IMR-90 (cell line): ENCODE measurements around the gene FCRL6. TPM values are rescaled to one million over a fixed set of nuclear protein-coding genes. Genes with fewer than 3 reads are reported as not detected.

Source experiments
- ATAC-seq: fragments of 200-7000 bp; cut with Tn5 transposase; 2 replicates; pipeline ENCODE4 v1.9.1; 2020; ENCODE audit warnings: low read depth, mild to moderate bottlenecking, moderate library complexity
- BruUV-seq: library from RNA; stranded (reverse); fragments of 400-500 nt; replicated peaks from 2 replicates; lab custom pipeline; 2021; lab: Mats Ljungman, UMichigan
- CTCF ChIA-PET: fragments of 300-600 bp; formaldehyde crosslinking; extraction: SDS; loops from one replicate; lab custom pipeline; 2021; ENCODE audit warnings: antibody characterized with exemption; lab: Yijun Ruan, JAX
- POLR2A ChIA-PET: fragments of 300-600 bp; sonication (Branson Sonifier 250); formaldehyde crosslinking; loops from one replicate; lab custom pipeline; 2022; ENCODE audit warnings: antibody characterized with exemption; ENCODE audit not compliant: unreplicated experiment; lab: Charles Lee
- DNase-seq: peaks from one replicate; pipeline ENCODE4 v3.0.0; 2013
- H2AFZ ChIP-seq: replicated peaks from 2 replicates; pipeline ENCODE3; 2013; ENCODE audit warnings: low read length, mild to moderate bottlenecking; ENCODE audit not compliant: poor library complexity
- H2AK5ac ChIP-seq: 2 replicates; pipeline ENCODE4 v1.6.1; 2013; ENCODE audit warnings: low read depth, low read length, inconsistent platforms
- H2AK9ac ChIP-seq: replicated peaks from 2 replicates; pipeline ENCODE3; 2013; ENCODE audit warnings: mild to moderate bottlenecking, low read depth, low read length, moderate library complexity; ENCODE audit not compliant: poor library complexity
- H2BK120ac ChIP-seq: 2 replicates; pipeline ENCODE4 v1.6.1; 2013; ENCODE audit warnings: low read depth, low read length, inconsistent platforms
- H2BK15ac ChIP-seq: 3 replicates; pipeline ENCODE4 v1.6.1; 2013; ENCODE audit warnings: low read depth, low read length, inconsistent platforms
- H2BK20ac ChIP-seq: 2 replicates; pipeline ENCODE4 v1.6.1; 2013; ENCODE audit warnings: low read depth, mild to moderate bottlenecking, inconsistent platforms, low read length, moderate library complexity
- H2BK5ac ChIP-seq: 2 replicates; pipeline ENCODE4 v1.6.1; 2013; ENCODE audit warnings: mild to moderate bottlenecking, low read depth, low read length, inconsistent platforms; ENCODE audit not compliant: poor library complexity, severe bottlenecking
- H3K14ac ChIP-seq: replicated peaks from 2 replicates; pipeline ENCODE4 v1.6.1; 2013; ENCODE audit warnings: low read depth, low read length, inconsistent platforms
- H3K18ac ChIP-seq: 2 replicates; pipeline ENCODE4 v1.6.1; 2013; ENCODE audit warnings: low read depth, low read length, control low read depth
- H3K23ac ChIP-seq: 2 replicates; pipeline ENCODE4 v1.6.1; 2013; ENCODE audit warnings: low read depth, low read length, inconsistent platforms
- H3K27ac ChIP-seq: 2 replicates; pipeline ENCODE4 v1.5.1; 2013; ENCODE audit warnings: mild to moderate bottlenecking, control low read depth, low read length; ENCODE audit not compliant: insufficient read depth
- H3K27me3 ChIP-seq: 2 replicates; pipeline ENCODE4 v1.6.1; 2013; ENCODE audit warnings: low read length; ENCODE audit not compliant: control insufficient read depth, insufficient read depth
- H3K36me3 ChIP-seq: 2 replicates; pipeline ENCODE4 v1.6.1; 2013; ENCODE audit warnings: low read length, mixed read lengths; ENCODE audit not compliant: control insufficient read depth, insufficient read depth
- H3K4ac ChIP-seq: 2 replicates; pipeline ENCODE4 v1.6.1; 2013; ENCODE audit warnings: low read depth, low read length, inconsistent platforms
- H3K4me1 ChIP-seq: 2 replicates; pipeline ENCODE4 v1.6.1; 2013; ENCODE audit warnings: low read length, mixed read lengths; ENCODE audit not compliant: control insufficient read depth, insufficient read depth
- H3K4me2 ChIP-seq: 2 replicates; pipeline ENCODE4 v1.6.1; 2013; ENCODE audit warnings: low read depth, mild to moderate bottlenecking, control low read depth, low read length, moderate library complexity
- H3K4me3 ChIP-seq: 2 replicates; pipeline ENCODE4 v1.5.1; 2013; ENCODE audit warnings: low read depth, mild to moderate bottlenecking, control low read depth, low read length, moderate library complexity; ENCODE audit not compliant: insufficient read depth
- H3K56ac ChIP-seq: 2 replicates; pipeline ENCODE4 v1.6.1; 2013; ENCODE audit warnings: low read length, inconsistent platforms; ENCODE audit not compliant: insufficient read depth; ENCODE audit errors: extremely low read depth
- H3K79me1 ChIP-seq, 2 experiments: 2 replicates each; pipeline ENCODE4 v1.6.1; 2013; ENCODE audit warnings: low read length in 2 of 2, inconsistent platforms in 1 of 2, low read depth in 1 of 2
- H3K9ac ChIP-seq: 2 replicates; pipeline ENCODE4 v1.6.1; 2013; ENCODE audit warnings: low read depth, low read length, control low read depth
- H3K9me1 ChIP-seq: 2 replicates; pipeline ENCODE4 v1.6.1; 2013; ENCODE audit warnings: low read length, inconsistent platforms; ENCODE audit not compliant: insufficient read depth
- H3K9me3 ChIP-seq: 2 replicates; pipeline ENCODE4 v1.6.1; 2013; ENCODE audit warnings: low read length; ENCODE audit not compliant: control insufficient read depth, insufficient read depth
- H4K20me1 ChIP-seq: 2 replicates; pipeline ENCODE4 v1.6.1; 2013; ENCODE audit warnings: low read length, inconsistent platforms; ENCODE audit not compliant: insufficient read depth
- H4K5ac ChIP-seq: 2 replicates; pipeline ENCODE4 v1.6.1; 2013; ENCODE audit warnings: mild to moderate bottlenecking, low read depth, low read length, control low read depth
- H4K8ac ChIP-seq, 2 experiments: 2 replicates each; pipeline ENCODE4 v1.6.1; 2013; ENCODE audit warnings: low read depth in 2 of 2, low read length in 2 of 2, control low read depth in 1 of 2, inconsistent platforms in 1 of 2
- H4K91ac ChIP-seq: 2 replicates; pipeline ENCODE4 v1.6.1; 2013; ENCODE audit warnings: low read depth, low read length, inconsistent platforms; ENCODE audit not compliant: insufficient read depth
- BHLHE40 ChIP-seq: fragments of 150-350 bp; IDR thresholded peaks from 2 replicates; pipeline ENCODE4 v1.6.1; 2016; ENCODE audit warnings: mild to moderate bottlenecking, low read depth, low read length
- CEBPB ChIP-seq: IDR thresholded peaks from 2 replicates; pipeline ENCODE4 v1.6.1; 2012; ENCODE audit warnings: low read depth, low read length, improper control_type of control experiment
- CHD1 ChIP-seq: IDR thresholded peaks from 2 replicates; pipeline ENCODE4 v1.6.1; 2012; ENCODE audit warnings: low read depth, low read length, improper control_type of control experiment
- FOS ChIP-seq: fragments of 150-350 bp; IDR thresholded peaks from 2 replicates; pipeline ENCODE4 v1.6.1; 2016; ENCODE audit warnings: low read depth, low read length
- MAFK ChIP-seq: IDR thresholded peaks from 2 replicates; pipeline ENCODE4 v1.6.1; 2012; ENCODE audit warnings: low read depth, low read length, improper control_type of control experiment
- MAZ ChIP-seq: IDR thresholded peaks from 2 replicates; pipeline ENCODE4 v1.6.1; 2012; ENCODE audit warnings: low read depth, mild to moderate bottlenecking, low read length, improper control_type of control experiment, moderate library complexity, borderline replicate concordance
- MXI1 ChIP-seq: IDR thresholded peaks from 2 replicates; pipeline ENCODE4 v1.6.1; 2012; ENCODE audit warnings: low read depth, mild to moderate bottlenecking, low read length, moderate library complexity, borderline replicate concordance
- NFE2L2 ChIP-seq: fragments of 150-350 bp; IDR thresholded peaks from 2 replicates; pipeline ENCODE4 v1.6.1; 2016; ENCODE audit warnings: low read depth, mild to moderate bottlenecking, low read length
- POLR2A ChIP-seq: IDR thresholded peaks from 2 replicates; pipeline ENCODE4 v1.6.1; 2012; ENCODE audit warnings: mild to moderate bottlenecking, low read depth, low read length
- RAD21 ChIP-seq: IDR thresholded peaks from 2 replicates; pipeline ENCODE4 v1.6.1; 2012; ENCODE audit warnings: low read length, improper control_type of control experiment
- RCOR1 ChIP-seq: IDR thresholded peaks from 2 replicates; pipeline ENCODE4 v1.6.1; 2012; ENCODE audit warnings: mild to moderate bottlenecking, low read length, improper control_type of control experiment; ENCODE audit not compliant: insufficient replicate concordance
- RFX5 ChIP-seq: IDR thresholded peaks from 2 replicates; pipeline ENCODE4 v1.8.0; 2012; ENCODE audit warnings: low read depth, mild to moderate bottlenecking, low read length, moderate library complexity
- SMC3 ChIP-seq: fragments of 150-350 bp; IDR thresholded peaks from 2 replicates; pipeline ENCODE4 v1.6.1; 2016; ENCODE audit warnings: low read depth, mild to moderate bottlenecking, antibody characterized with exemption, low read length, moderate library complexity
- WGBS, 2 experiments: methylation state at CpG; one replicate each; pipeline versions ENCODE4 v1.1.5 to v1.1.7; 2013; ENCODE audit warnings: missing lambda C conversion rate in 2 of 2; ENCODE audit not compliant: insufficient read length in 1 of 2; ENCODE audit errors: extremely low coverage in 2 of 2; 5-methylcytosine and 5-hydroxymethylcytosine counted together
- dilution Hi-C: fragments of 300-500 bp; cut with HindIII; formaldehyde crosslinking; loops from one replicate; pipeline ENCODE4 v1.14.3; 2018; ENCODE audit warnings: low sequenced_read_pairs; ENCODE audit not compliant: unreplicated experiment
- in situ Hi-C: fragments of 300-500 bp; cut with MboI; formaldehyde crosslinking; loops from 3 replicates; pipeline ENCODE4 v1.14.3; 2019; ENCODE audit warnings: low sequenced_read_pairs, inconsistent platforms, mixed read lengths
- intact Hi-C: fragments of 100-400 bp; cut with micrococcal nuclease; formaldehyde crosslinking; loops from 2 replicates; pipeline ENCODE4 v1.10.0; 2022
- polyA plus RNA-seq, 3 experiments: library from polyadenylated mRNA; depleted of rRNA; stranded (reverse); fragments of >200 nt; gene quantifications; 2 replicates each; pipeline ENCODE4 v1.2.3, GENCODE V29; 2012; ENCODE audit warnings: low replicate concordance in 1 of 3
- total RNA-seq: library from RNA; depleted of rRNA; stranded (reverse); fragments of >200 nt; gene quantifications from 2 replicates; pipeline ENCODE4 v1.2.3, GENCODE V29; 2012
- TF ChIP-seq, protein P1 (sequence below): fragments of 150-350 bp; IDR thresholded peaks from 2 replicates; pipeline ENCODE4 v1.6.1; 2016; ENCODE audit warnings: low read depth, mild to moderate bottlenecking, low read length, moderate library complexity, borderline replicate concordance
- TF ChIP-seq, protein P2 (sequence below): conservative IDR thresholded peaks from 2 replicates; pipeline ENCODE4 v1.5.1; 2012; ENCODE audit warnings: mild to moderate bottlenecking, low read depth, low read length, improper control_type of control experiment
- TF ChIP-seq, protein P3 (sequence below): fragments of 150-350 bp; IDR thresholded peaks from 2 replicates; pipeline ENCODE4 v1.6.1; 2017; ENCODE audit warnings: mild to moderate bottlenecking, antibody characterized with exemption, low read length, low read depth

FCRL6 gene
- total and polyA plus RNA-seq, 2 of the 4 experiments (the other 2 are of a cell fraction): not detected

DNA sequence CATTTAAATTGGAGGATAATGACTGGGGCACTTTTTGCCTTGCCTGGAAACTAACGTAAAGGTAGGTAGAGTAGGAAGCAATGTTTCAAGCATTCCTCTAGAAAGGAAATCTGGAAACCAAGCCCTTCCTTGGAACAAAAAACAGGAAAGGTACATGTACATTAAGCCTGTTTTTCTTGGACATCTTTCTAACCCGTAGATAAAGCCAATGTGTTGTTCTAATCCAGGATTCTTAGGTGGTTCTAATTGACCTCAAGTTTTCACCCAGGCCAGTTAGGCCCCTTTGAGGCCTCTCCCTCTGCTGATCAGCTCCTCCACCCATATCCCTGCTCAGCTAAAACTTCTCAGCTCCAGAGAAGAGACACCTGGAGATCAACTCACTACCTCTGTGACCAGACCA lies 27.7 kb upstream of the FCRL6 start:
- Histone ChIP-seq H3K79me1 (no peaks in the 10 kb centered on the region), H2BK120ac (no peak overlapping the region), H2BK15ac (no peak overlapping the region), H2BK5ac (no peak overlapping the region), H4K8ac (no peak overlapping the region), H3K23ac (no peak overlapping the region), H3K4me2 (no peak overlapping the region), H4K5ac (no peak overlapping the region), H2AK9ac (no peak overlapping the region), H3K4ac (no peak overlapping the region), H2AFZ (no peak overlapping the region), H3K27me3 (peaks cover 4% of the 10 kb centered on the region; the same call in 1 of the 2 replicates), H3K36me3 (no peaks in the 10 kb centered on the region), H3K27ac (no peak overlapping the region), H3K56ac (no peak overlapping the region), H3K14ac (no peak overlapping the region), H3K18ac (no peak overlapping the region), H3K4me3 (no peak overlapping the region), H2AK5ac (no peak overlapping the region), H3K4me1 (no peaks in the 10 kb centered on the region), H3K9me1 (no peaks in the 10 kb centered on the region), H2BK20ac (no peak overlapping the region), H3K9ac (no peak overlapping the region), H4K91ac (no peak overlapping the region), H3K9me3 (no peaks in the 10 kb centered on the region), H4K20me1 (no peaks in the 10 kb centered on the region)
- ChIA-PET POLR2A (no interaction called here), CTCF (no interaction called here)
- TF ChIP-seq NFE2L2 (no peak), SMC3 (no peak), CHD1 (no peak), BHLHE40 (no peak), RCOR1 (no peak), MAFK (no peak), POLR2A (no peak), RAD21 (no peak), FOS (no peak), CEBPB (no peak), MXI1 (no peak), MAZ (no peak), RFX5 (no peak)
- TF ChIP-seq, protein P1, sequence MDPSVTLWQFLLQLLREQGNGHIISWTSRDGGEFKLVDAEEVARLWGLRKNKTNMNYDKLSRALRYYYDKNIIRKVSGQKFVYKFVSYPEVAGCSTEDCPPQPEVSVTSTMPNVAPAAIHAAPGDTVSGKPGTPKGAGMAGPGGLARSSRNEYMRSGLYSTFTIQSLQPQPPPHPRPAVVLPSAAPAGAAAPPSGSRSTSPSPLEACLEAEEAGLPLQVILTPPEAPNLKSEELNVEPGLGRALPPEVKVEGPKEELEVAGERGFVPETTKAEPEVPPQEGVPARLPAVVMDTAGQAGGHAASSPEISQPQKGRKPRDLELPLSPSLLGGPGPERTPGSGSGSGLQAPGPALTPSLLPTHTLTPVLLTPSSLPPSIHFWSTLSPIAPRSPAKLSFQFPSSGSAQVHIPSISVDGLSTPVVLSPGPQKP: no peak
- TF ChIP-seq, protein P2, sequence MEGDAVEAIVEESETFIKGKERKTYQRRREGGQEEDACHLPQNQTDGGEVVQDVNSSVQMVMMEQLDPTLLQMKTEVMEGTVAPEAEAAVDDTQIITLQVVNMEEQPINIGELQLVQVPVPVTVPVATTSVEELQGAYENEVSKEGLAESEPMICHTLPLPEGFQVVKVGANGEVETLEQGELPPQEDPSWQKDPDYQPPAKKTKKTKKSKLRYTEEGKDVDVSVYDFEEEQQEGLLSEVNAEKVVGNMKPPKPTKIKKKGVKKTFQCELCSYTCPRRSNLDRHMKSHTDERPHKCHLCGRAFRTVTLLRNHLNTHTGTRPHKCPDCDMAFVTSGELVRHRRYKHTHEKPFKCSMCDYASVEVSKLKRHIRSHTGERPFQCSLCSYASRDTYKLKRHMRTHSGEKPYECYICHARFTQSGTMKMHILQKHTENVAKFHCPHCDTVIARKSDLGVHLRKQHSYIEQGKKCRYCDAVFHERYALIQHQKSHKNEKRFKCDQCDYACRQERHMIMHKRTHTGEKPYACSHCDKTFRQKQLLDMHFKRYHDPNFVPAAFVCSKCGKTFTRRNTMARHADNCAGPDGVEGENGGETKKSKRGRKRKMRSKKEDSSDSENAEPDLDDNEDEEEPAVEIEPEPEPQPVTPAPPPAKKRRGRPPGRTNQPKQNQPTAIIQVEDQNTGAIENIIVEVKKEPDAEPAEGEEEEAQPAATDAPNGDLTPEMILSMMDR: no peak
- TF ChIP-seq, protein P3, sequence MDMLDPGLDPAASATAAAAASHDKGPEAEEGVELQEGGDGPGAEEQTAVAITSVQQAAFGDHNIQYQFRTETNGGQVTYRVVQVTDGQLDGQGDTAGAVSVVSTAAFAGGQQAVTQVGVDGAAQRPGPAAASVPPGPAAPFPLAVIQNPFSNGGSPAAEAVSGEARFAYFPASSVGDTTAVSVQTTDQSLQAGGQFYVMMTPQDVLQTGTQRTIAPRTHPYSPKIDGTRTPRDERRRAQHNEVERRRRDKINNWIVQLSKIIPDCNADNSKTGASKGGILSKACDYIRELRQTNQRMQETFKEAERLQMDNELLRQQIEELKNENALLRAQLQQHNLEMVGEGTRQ: no peak
- ATAC-seq (no peak), DNase-seq (no peak)
- no CpG with 5 or more reads among the region's 2 CpGs for whole genome bisulfite sequencing, 2 experiments
- intact Hi-C loops: no loop called here
- no TSS peak for BruUV-seq
- dilution Hi-C loops: no loop called here
- in situ Hi-C loops: no loop called here
